ENCODE data around the gene BLMH. TPM values are rescaled to one million over a fixed set of nuclear protein-coding genes. Genes with fewer than 3 reads are reported as not detected.
A peak's percentile ranks its signal among the peaks of the same experiment; 100 is the strongest.

Gene BLMH
- total and polyA plus RNA-seq, 2 experiments from 2014 or later: 36.4 to 58.7 TPM

DNA sequence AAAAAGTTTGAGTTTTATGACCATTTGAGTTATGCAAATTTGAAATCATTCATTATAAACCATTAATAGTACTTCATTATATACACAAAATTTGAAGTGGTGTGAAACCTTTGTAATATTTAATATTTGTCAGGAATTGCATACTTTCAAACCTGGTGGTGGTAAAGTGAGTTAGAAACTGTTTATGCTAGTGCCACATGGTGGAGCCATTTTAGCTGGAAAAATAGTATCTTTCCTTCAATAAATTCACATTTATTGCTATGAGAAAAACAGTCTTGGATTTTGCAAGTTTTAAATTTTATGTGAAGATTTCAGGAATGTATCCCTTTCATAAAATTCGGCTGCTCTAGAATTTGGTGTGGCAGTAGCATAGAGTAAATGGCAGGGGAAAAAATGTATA, 7.3 kb upstream of the BLMH start:
- no peak overlapping the region for H3K4me2 ChIP-seq
- TF ChIP-seq, protein P1, sequence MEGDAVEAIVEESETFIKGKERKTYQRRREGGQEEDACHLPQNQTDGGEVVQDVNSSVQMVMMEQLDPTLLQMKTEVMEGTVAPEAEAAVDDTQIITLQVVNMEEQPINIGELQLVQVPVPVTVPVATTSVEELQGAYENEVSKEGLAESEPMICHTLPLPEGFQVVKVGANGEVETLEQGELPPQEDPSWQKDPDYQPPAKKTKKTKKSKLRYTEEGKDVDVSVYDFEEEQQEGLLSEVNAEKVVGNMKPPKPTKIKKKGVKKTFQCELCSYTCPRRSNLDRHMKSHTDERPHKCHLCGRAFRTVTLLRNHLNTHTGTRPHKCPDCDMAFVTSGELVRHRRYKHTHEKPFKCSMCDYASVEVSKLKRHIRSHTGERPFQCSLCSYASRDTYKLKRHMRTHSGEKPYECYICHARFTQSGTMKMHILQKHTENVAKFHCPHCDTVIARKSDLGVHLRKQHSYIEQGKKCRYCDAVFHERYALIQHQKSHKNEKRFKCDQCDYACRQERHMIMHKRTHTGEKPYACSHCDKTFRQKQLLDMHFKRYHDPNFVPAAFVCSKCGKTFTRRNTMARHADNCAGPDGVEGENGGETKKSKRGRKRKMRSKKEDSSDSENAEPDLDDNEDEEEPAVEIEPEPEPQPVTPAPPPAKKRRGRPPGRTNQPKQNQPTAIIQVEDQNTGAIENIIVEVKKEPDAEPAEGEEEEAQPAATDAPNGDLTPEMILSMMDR (conservative IDR thresholded peaks at IDR 0.05; ENCODE audit: low read depth in 2 of 2): peak; percentile 25 to 41
- TF ChIP-seq EZH2phosphoT487 (IDR thresholded peaks at IDR 0.05; ENCODE audit: unreplicated experiment): no peak
- H3K36me3 ChIP-seq (ENCODE audit: insufficient read depth): no peaks in the 10 kb centered on the region
- no peaks in the 10 kb centered on the region for H3K79me2 ChIP-seq (replicated peaks; ENCODE audit: insufficient read depth)
- no peaks in the 10 kb centered on the region for H4K20me1 ChIP-seq (replicated peaks; ENCODE audit: insufficient read depth)
- Mint-ChIP-seq H3K9me3 (0 out of 3 replicates have a peak, but pooled peaks cover 4% of the 10 kb centered on the region), H3K36me3 (ENCODE audit: low read depth) (no peaks in the 10 kb centered on the region), H3K27me3 (ENCODE audit: insufficient read depth, low read depth, poor library complexity) (peaks cover 3% of the 10 kb centered on the region), H3K4me1 (no peaks in the 10 kb centered on the region), H3K4me3 (no peak overlapping the region), H3K27ac (no peak overlapping the region)
- no peaks in the 10 kb centered on the region for H3K9me2 ChIP-seq (ENCODE audit: insufficient read depth)
- H3K27ac ChIP-seq (ENCODE audit: low read depth): no peak overlapping the region
- H3K4me3 ChIP-seq: no peak overlapping the region
- no peak overlapping the region for H2AFZ ChIP-seq
- H3F3A ChIP-seq (replicated peaks; ENCODE audit: low read depth): no peaks in the 10 kb centered on the region
- ATAC-seq: no peak
- no peaks in the 10 kb centered on the region for H3K27me3 ChIP-seq (ENCODE audit: insufficient read depth)
- no peak for DNase-seq (ENCODE audit: low spot score)
- H3K4me1 ChIP-seq (ENCODE audit: insufficient read depth): no peaks in the 10 kb centered on the region

DNA sequence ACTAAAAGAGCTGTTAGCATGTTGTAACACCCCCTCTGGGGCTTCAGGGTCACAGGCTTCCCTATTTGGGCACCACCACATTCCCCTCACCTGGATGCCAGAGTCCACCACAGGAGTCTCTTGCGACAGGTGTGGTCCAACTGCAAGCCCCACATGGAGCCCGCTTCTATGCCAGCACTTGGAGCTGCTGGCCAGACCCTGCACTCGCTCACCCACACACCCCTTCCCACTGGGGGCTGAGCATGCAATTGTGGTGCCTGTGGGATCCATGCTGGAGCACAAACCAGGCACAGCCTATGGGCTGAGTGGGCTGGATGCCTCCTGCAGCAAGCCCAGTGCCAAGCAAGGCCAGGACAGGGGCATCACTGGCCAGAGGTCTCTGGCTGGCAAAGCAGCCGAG, 6.0 kb upstream of the BLMH start:
- Histone ChIP-seq H3F3A (replicated peaks; ENCODE audit: low read depth) (peaks cover 4% of the 10 kb centered on the region; the same call in 1 of the 2 replicates), H3K4me3 (no peak overlapping the region), H3K36me3 (ENCODE audit: insufficient read depth) (no peaks in the 10 kb centered on the region), H3K4me2 (no peak overlapping the region), H4K20me1 (replicated peaks; ENCODE audit: insufficient read depth) (no peaks in the 10 kb centered on the region), H3K27me3 (ENCODE audit: insufficient read depth) (peaks cover 10% of the 10 kb centered on the region; the same call in 1 of the 2 replicates), H3K9me2 (ENCODE audit: insufficient read depth) (no peaks in the 10 kb centered on the region), H3K79me2 (replicated peaks; ENCODE audit: insufficient read depth) (no peaks in the 10 kb centered on the region), H3K27ac (ENCODE audit: low read depth) (no peak overlapping the region), H3K4me1 (ENCODE audit: insufficient read depth) (no peaks in the 10 kb centered on the region), H2AFZ (no peak overlapping the region)
- no peak for DNase-seq (ENCODE audit: low spot score)
- no peaks in the 10 kb centered on the region for H3K4me1 Mint-ChIP-seq
- no peak overlapping the region for H3K4me3 Mint-ChIP-seq
- H3K36me3 Mint-ChIP-seq (ENCODE audit: low read depth): no peaks in the 10 kb centered on the region
- H3K27ac Mint-ChIP-seq: no peak overlapping the region
- ATAC-seq: no peak
- H3K9me3 Mint-ChIP-seq: 0 out of 3 replicates have a peak, but pooled peaks cover 4% of the 10 kb centered on the region
- H3K27me3 Mint-ChIP-seq (ENCODE audit: insufficient read depth, low read depth, poor library complexity): peaks cover 3% of the 10 kb centered on the region
- TF ChIP-seq, protein P2, sequence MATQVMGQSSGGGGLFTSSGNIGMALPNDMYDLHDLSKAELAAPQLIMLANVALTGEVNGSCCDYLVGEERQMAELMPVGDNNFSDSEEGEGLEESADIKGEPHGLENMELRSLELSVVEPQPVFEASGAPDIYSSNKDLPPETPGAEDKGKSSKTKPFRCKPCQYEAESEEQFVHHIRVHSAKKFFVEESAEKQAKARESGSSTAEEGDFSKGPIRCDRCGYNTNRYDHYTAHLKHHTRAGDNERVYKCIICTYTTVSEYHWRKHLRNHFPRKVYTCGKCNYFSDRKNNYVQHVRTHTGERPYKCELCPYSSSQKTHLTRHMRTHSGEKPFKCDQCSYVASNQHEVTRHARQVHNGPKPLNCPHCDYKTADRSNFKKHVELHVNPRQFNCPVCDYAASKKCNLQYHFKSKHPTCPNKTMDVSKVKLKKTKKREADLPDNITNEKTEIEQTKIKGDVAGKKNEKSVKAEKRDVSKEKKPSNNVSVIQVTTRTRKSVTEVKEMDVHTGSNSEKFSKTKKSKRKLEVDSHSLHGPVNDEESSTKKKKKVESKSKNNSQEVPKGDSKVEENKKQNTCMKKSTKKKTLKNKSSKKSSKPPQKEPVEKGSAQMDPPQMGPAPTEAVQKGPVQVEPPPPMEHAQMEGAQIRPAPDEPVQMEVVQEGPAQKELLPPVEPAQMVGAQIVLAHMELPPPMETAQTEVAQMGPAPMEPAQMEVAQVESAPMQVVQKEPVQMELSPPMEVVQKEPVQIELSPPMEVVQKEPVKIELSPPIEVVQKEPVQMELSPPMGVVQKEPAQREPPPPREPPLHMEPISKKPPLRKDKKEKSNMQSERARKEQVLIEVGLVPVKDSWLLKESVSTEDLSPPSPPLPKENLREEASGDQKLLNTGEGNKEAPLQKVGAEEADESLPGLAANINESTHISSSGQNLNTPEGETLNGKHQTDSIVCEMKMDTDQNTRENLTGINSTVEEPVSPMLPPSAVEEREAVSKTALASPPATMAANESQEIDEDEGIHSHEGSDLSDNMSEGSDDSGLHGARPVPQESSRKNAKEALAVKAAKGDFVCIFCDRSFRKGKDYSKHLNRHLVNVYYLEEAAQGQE (IDR thresholded peaks at IDR 0.05; ENCODE audit: unreplicated experiment): no peak
- no peak for TF ChIP-seq CREB1 (CRISPR knock-in tag; IDR thresholded peaks at IDR 0.05; ENCODE audit: low read depth)
- TF ChIP-seq ZNF331 (CRISPR knock-in tag; IDR thresholded peaks at IDR 0.05; ENCODE audit: low read depth): no peak
- TF ChIP-seq, protein P3, sequence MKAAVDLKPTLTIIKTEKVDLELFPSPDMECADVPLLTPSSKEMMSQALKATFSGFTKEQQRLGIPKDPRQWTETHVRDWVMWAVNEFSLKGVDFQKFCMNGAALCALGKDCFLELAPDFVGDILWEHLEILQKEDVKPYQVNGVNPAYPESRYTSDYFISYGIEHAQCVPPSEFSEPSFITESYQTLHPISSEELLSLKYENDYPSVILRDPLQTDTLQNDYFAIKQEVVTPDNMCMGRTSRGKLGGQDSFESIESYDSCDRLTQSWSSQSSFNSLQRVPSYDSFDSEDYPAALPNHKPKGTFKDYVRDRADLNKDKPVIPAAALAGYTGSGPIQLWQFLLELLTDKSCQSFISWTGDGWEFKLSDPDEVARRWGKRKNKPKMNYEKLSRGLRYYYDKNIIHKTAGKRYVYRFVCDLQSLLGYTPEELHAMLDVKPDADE (IDR thresholded peaks at IDR 0.05): no peak
- TF ChIP-seq, protein P1 (conservative IDR thresholded peaks at IDR 0.05; ENCODE audit: low read depth in 2 of 2): no peak
- no peak for TF ChIP-seq STAT1 (IDR thresholded peaks at IDR 0.05; ENCODE audit: unreplicated experiment)
